Suppressor macrophage (primary cell): ENCODE measurements around the gene SAMD10.
"Not testable (repeated sequence)": the region's sequence is repeated elsewhere in the genome, so short reads cannot be mapped to it uniquely, and the experiment has no call there.

Experiments
- DNase-seq, 4 experiments: peaks; one replicate each; pipeline ENCODE4 v3.0.0-alpha.2; 2020 to 2022

Gene SAMD10

DNA sequence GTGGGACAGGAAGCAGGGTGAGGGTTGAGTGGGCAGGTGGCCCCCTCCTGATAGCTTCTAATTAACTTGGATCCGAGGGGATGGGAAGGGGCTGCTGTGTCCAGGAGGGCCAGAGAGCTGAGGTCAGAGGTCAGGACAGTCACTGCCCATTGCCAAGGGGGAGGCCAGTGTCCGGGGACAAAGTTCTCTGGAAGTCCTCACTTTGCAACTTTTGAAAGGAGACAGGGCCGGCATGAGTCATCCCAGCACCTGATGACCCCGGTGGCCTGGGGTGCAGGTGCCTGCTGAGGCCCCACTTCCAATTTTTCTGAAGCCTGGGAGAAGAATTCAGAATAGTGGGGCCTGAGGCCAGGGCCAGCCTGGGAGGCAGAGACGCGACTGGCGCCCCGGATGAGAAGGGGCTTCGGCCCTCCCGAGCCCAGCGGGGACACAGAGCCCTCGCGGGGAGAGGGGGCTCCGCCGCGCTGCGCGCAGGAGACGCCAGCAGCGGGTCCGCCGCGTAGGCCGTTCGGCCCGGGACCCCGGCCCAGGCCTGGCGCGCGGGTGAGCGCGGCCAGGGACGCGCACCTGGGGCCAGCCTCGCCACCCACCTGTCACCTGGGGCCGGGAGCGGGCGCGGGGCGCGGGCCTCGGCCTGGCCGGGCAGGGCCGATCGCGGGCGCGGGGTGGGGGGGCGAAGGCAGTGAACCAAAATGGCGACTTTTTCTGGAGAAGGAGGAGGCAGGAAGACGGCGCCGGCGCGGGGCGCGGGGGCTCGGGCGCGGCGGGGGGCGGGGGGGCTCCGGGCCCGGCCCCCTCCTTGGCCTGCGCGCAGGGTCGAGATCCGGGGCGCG lies 10.3 kb downstream of the SAMD10 start:
- DNase-seq, result no peak

DNA sequence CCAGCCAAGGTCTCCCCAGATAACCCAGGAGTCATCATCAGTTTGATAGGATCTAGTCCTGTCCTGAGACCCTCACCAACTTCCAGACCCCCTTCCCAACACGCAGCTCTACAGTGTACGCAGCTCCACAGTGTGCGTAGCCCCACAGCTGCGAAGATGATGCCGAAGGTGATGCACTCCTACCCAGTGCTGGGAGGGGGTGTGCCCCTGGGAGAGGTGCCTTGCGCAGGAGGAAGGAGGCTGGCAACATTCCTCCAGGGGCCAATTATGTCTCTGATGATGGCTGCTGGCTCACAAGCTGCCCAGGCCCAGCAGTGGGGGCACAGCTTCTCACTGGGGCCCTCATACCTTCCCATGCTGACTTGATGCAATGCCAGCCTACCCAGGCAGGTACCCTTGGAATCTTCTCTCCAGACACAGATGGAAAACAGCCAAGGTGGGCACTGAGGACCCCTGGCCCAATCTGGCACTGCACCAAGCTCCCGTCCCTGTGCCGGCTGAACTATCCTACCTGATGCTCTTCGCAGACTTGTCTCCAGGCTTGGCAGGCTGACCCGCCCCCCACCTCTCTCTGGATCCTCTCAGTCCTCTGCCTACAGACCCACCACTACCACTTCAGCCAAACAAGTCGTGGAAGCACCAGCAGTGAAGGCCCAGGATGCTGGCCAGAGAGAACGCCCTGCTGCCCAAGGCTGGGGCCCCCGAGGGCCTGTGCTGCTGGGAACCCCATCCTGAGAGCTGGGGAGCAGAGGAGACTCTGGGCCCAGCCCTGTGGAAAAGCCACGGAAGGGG lies 11.1 kb downstream of the SAMD10 start:
- no peak for DNase-seq

DNA sequence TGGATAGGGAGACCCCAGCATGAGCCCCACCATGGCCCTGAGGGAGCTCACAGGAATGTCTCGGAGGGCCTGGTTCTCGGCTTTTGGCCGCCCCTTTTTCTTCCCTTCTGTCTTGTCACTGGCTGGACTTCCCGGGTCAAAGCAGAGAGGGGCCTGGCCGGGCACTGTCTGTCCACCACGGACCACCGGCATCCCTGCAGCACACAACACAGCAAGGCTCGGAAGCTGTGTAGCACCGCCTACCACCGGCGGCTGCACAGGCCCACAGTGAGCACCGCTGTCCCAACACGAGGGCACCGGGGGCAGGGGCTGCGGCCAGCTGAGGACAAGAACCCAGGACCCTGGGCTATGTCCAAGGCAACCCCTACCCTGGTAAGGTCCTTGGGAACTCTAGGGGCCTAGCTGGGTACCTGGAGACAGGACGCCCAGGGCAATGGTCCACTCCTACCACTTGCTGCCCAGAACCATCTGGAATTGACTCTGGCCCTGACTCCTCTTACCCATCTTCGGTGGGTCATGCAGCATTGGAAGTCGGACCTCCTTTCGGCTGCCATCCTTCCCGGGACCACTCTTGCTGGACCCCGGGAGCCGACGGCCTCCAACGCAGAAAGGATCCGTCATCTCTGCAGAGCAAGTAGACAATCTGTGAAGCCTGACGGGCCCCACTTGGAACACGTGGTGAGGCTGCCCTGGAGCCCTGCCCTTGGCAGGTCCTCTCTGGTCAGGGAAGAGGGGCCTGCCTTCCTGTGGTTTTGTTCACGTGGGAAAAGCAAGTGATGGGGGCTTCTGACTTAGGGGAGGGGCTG lies 11.9 kb downstream of the SAMD10 start:
- DNase-seq, result no peak

DNA sequence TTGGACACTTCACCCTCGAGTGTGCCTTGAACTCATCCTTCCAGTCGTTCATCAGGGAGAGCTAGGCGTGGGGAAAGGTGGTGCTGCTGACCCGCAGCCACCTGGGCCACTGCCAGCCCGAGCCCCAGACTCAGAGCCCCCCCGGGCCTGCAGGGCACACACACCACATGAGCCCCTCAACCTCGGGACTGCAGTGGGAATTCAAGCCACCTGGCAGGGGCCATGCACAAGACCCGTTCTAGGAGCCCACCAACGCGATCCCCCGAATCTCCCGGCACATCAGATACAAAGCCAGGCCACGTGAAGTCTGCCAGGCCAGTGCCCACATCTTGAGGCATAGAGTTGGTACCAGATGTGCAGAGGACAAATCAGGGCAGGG lies 12.5 kb downstream of the SAMD10 start:
- no peak for DNase-seq

DNA sequence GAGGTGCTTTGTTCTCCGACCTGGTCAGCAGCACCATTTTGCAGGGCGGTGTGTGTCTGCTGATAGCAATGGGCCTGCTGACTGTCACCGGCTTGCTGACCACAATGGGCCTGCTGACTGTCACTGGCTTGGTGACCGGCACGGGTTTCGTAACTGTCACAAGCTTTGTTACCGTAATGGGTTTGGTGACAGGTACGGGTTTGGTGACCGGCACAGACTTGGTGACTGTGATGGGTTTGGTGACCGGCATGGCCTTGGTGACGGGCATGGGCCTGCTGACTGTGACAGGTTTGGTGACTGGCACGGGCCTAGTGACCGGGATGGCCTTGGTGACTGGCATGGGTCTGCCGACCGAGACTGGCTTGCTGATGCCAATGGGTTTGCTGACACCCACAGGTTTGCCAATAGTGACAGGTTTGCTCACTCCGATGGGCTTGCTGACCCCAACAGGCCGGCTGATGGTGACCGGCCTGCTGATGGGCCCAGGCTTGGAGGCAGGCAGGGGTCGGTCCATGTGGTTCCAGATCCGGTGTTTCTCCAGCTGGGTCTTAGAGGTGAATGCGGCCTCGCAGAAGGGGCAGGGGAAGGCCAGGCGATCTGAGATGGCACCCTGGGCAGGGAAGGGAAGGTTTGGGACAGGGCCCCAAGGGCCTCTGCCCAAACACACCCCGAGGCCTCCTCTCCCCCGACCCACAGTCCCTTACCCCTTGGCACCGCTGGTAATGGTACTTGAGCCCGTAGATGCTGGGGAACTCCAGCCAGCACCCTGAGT lies 13.1 kb downstream of the SAMD10 start:
- no peak for DNase-seq

DNA sequence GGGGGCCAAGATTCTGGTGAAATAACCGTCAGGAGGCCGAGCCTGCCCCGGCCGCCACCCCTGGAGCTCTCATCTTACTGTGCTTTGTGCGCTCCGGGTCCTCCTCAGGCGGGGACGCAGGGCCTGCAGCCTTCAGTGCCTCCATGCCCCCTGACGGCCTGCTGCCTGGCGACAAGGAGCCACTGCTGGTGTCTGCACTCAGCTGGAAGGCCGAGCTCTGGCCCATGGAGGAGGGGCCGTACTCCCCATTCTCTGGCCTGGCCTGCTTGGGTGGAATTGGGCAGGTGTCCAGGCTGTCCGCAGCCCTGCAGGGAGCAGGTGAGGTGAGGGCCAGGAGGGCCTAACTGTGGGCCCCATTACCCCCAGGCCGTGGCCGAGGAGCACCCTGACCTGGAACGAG lies 15.0 kb downstream of the SAMD10 start:
- no peak for DNase-seq

DNA sequence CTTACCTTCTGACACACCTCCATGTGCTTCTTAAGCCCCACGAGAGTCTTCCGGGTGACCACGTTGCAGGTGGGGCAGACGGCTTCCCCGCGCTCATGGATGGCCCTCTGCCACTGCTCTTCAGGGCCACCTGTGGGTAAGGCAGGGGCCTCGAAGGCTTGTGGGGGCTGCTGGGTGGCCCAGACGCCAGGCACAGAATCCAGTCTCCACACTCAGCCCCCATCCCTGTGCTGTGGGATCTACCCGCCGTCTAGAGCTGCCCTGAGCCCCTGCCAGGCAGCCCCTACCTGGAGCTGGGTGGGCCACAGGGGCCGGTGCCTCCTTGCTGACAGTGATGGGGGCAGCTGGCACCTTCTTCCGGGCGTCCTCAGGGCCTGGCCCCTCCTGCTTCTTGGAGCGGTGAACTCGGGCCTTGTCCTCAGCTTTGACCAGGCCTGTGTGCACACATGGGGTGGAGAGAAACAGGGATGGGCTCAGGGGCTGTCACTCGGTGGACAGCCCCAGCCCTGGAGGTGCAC lies 15.6 kb downstream of the SAMD10 start:
- no peak for DNase-seq

DNA sequence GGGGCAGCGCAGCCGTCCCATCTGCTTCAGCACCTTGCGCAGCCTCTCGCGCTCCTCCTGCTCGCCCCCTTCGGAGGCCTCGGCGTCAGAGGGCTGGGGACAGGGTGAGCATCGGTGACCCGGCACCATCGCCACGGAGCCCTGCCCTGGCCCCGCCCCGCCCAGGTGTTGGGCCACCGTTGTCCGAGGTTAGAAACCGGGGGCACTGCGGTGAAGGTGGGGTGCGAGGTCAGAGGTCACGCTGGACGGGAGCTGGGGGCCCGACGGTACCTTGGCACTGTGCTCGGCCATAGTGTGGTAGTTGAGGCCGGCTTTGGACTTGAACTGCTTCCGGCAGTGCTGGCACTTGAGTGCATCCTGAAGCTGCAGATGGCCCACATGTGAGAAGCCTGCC lies 16.1 kb downstream of the SAMD10 start:
- DNase-seq, result no peak

DNA sequence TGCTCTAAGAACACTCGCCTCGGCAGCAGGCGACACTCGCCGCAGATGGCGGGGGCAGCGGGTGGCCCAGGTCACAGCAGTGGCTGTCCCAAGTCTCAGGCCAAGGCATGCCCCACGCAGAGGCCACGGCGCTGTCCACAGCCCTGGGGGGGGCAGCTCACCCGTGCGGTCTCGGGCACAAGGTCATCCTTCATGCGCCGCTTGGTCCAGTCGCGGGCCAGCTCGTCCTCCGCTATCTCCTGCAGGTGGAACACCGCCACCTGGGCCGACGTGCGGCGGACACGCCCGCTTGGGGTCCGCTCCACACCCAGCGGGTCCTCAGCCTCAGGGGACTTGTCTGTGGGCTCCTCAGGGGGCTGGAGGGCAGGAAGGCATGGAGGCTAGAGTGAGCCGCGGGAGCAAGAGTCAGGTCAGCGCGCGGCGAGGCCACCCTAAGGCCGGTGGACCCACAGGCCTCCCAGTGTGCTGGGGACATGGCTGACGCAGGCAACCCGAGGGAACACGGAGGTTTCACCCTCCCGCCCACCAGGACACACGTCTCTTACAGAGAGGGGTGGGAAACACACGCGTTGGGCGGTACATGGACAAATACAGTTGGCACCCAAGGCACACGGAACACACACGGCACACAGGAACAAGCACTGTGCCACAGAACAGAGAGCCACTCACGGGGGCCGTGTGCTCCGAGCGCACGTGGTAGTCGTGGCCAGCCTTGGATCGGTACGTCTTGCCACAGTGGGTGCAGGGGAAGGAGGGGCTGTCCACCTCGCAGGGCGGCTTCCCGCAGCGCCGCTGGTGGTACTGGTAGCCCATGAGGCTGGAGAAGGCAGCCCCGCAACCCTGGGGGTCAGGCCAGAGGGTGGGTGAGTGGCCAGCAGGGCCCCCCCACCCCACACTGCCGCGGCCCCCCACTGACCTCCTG lies 16.8 kb downstream of the SAMD10 start:
- DNase-seq, result no peak

DNA sequence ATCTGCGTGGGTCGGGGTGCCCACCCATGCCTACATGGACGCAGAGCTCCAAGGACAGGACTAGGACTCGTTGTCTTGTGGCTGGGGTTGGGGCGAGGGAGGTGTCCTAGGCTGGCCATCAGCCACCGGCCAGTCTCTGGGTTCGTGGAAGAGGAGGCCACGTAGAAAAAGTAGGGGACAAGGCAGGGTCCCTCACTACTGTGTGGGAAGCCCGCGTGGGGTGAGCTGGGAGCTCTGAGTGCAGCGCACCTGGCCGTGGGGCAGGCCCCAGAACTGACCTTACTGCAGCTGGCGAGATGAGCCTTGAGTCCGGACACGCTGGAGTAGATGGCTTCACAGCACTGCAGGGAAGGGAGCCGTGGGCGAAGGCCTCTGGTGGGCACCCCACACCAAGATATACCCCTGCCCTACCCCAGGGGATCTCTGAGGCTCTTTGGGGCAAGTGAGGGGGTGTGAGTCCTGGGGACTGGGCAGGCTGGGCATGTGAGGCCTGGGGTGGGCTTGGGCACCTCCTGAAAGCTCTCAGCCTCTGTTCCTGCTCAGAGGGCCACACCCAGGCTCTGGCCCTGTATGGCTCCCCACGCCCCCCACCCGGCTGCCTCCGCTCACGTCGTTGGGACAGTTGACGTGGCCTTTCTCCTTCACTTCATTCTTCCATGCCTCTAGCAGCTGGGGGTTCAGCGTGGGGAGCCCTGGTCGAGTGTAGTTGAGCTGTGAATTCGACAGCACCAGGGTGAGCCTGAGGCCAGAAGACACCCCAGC lies 17.6 kb downstream of the SAMD10 start:
- DNase-seq, result no peak

DNA sequence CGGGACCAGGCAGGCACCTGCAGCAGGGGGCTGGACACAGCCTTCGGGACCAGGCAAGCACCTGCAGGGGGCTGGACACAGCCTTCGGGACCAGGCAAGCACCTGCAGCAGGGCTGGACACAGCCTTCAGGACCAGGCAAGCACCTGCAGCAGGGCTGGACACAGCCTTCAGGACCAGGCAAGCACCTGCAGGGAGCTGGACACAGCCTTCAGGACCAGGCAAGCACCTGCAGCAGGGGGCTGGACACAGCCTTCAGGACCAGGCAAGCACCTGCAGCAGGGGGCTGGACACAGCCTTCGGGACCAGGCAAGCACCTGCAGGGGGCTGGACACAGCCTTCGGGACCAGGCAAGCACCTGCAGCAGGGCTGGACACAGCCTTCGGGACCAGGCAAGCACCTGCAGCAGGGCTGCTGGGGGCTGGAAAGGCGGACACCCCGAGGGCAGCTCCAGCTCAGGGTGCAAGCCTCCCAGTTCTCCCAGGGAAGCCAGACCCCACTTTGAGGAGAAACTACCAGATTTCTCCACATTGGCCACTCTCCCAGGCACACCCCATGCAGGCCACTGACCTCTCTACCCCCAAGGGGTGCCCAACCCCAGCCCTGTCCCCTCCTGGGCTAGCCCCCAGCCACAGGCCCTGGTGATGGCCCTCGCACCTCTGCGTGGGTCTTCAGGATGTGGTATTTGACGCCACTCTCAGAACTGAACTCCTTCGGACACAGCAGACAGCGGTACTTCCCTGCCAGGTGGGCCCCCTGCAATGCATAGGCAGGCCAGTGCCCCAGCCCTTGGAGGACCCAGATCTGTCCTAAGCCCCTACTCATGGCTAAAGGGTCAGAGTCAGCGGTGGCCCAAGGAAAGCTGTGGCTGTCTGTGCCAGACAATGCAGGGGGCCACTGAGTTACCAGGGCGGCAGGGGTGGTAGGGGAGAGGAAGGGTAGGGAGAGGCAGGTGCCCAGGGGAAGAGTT lies 18.5 kb downstream of the SAMD10 start:
- DNase-seq, result not testable (repeated sequence)

DNA sequence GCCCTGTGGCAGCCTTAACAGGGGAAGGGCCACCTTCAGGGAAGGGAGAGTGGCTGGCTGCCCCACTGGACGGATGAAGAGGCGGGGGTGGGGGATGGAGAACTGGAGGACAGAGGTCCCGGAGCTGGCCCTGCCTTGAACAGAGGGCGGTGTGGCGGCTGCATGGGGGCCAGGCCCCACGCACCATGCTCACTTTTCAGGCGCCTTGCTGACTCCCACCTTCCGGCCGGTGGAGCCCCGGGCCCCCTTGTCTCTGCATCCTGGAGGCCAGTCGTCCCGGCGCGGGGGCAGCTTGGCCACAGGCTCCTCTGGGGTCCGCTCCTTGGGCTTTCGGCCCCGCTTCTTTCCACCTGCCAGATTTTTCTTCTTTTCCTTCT lies 19.8 kb downstream of the SAMD10 start:
- no peak for DNase-seq

DNA sequence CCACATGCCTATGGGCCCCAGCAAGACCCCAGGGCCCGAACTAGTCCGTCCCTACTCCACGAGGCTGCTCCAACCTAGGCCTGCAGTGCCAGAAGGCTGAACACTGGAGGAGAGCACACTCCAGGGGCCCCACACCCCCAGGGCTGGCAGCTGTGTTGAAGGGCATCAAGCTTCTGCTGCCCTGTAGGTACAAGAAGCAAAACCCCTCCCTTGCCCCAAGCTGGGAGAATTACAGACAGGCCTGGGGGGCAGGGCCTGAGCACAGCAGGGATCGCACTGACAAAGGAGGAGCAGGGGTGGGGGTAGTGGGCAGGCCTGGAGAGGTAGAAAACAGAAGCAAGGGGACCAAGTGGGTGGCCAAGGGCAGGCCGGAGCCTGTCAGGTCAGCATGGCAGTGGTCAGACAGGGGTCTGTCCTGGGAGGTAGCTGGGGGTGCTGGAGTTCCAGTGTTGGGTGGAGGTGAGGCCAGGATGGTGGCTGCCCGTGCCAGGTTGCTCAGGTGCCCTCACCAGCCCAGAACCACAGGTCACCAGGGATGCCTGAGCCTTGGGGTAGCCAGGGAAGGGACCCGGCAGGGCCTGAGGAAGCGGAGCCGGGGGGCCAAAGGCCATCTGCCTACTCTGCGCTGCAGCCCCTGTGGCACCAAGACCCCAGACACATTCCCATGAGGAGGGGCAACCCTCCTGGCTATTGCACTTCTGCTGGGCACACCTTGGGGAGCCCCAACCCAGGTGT lies 20.3 kb downstream of the SAMD10 start:
- DNase-seq, result no peak

DNA sequence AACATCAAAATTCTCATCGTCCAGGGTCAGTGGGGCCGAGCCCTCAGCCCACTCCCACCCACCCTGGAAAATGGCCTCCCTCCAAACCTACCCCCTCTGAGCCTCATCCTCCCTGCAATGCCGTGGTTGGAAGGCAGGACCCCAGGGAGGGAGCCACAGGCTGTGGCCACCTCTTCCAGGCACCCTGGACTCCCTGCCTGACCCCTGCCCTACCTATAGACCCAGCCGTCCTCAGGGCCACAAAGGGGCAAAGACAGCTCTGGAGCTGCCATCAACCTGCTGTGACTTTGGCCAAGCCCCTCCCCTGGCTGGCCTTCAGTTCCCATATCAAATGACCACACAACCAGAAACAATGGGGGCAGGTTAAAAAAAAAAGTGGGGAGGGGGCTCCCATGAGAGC lies 21.0 kb downstream of the SAMD10 start:
- no peak for DNase-seq

DNA sequence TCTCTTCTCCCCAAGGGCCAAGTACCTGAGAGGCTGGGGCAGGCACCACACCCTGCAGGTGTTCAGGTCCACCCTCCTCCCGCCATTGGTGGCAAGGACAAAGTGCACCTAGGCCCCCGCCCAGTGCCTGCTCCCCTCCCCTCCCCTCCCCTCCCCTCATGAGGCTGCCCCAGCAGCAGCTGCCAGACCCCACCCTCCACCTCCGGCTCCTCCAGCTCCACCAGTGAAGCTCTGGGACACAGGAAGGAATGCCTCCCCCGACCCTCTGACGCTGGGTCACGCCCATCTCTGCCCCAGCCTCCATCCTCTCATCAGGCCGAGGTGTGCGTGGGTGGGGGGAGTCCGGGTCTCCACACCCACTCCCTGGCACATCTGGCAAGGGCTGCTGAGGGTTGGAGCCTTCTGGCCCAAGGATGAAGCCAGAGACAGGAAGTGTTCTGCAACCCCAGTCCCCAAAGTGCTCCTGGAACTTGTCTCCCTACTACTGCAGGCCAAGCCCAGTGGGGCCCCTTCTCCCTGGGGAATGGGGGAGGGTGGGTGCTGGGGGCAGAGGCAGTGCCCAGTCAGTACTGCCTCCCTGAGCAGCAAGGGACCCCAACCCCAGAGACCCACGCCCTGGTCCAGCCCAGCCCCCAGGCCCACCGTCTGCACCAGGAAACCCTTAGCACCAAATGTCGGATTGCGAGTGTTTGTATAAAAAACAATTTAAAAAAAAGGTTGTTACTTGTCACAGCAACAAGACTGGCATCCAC lies 21.6 kb downstream of the SAMD10 start:
- peak; percentile 55 to 79 (median 74) for DNase-seq

DNA sequence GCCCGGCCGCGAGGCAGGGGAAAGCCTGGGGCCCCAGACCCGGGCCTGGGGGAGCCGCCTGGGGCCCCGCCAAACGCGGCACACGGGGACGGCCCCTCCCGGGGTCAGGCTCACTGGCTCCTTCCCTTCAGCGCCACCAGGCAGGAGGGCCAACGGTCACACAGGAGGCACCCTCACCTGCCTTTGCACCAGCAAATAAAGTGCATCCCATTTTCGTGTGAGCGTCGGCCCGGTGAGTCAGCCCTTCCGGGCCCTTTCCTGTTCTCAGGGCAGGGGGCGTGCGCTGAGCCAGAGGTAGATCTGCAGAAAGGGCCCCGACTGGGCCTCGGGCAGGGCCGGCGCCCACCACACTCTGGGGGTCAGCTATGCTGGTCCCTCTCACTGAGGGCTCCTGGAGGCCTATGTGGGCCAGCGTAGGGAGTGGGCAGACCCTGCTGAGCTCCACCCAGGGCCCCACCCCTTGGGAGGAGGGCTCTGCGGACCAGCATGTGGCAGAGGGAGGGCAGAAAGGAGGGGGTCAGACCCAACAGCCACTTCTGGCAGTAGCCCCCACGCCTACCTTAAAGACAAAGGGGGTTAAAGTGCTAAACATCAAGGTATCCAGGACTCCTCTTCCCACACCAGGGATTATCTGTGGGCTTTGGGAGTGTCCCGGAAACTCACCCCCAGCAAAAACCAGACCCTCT lies 22.3 kb downstream of the SAMD10 start:
- peak; percentile 39 to 74 (median 50) for DNase-seq

DNA sequence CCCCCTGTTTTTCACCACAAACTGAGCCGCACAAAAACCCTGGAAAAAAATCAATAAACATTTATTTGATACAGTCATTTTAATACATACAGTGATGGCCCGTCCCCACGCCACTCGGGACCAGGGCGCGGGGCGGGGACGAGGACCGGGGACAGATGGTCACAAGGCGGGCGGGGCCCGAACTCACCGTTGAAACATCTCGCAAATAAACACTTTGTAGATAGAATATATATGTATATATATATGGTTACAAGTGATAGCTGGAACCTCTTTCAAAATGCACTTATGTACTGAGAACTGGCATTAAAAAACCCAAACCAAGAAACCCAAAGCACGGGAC lies 22.8 kb downstream of the SAMD10 start:
- DNase-seq, result no peak
